Measurements from ENCODE around the gene PI4K2B.

GRCh38 chr4:25303578-25303977 is 69.7 kb downstream of the PI4K2B start:
- TF ChIP-seq CTCF (conservative IDR thresholded peaks at IDR 0.05; ENCODE audit: low read depth, low read length) (no peak), EZH2phosphoT487 (IDR thresholded peaks at IDR 0.05; ENCODE audit: borderline replicate concordance, low read length) (no peak), EZH2 (IDR thresholded peaks at IDR 0.05; ENCODE audit: low read length, unreplicated experiment) (no peak)
